Measurements from ENCODE around the gene SDR39U1. TPM values are rescaled to one million over a fixed set of nuclear protein-coding genes. Genes with fewer than 3 reads are reported as not detected.

Gene SDR39U1
- total and polyA plus RNA-seq, 5 donors from 2014 or later, result 46.1 to 79.9 (median 60.5) TPM

DNA sequence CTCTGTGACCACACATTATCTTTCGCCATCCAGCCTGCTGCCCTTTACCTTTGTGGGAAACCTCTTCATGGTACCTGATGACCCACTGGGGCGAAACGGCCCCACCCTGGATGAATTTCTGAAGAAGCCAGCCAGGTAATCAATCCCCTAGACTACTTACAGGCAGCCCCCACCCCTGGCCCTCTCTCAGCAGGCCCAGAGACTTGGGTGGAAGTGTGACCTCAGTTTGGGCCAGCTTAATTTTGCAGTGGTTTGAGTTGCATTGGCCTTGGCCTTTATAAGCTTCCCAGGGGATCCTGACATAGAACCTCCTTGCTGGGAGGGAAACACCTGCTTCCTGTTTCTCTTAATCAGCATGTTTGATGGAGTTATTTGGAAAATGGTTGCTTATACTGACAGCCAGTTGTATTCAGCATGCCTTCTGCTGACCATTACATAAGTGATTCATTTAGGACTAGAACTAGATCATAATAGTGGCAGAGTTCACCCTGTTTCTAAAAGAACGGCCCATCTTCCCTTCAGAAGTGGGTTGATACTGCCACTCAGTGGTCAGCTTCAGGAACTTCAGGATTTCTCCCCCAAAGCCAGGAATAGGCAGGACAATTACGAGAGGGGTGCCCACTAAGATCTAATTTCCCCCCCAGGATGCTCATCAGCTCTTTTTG is 6.1 kb downstream of the SDR39U1 start:
- H3K4me1 Mint-ChIP-seq, result peaks cover 15 to 62% (median 32%) of the 10 kb centered on the region in 4 donors
- Histone ChIP-seq H3K36me3 (ENCODE audit: control insufficient read depth, insufficient read depth, low read length) (peaks cover 60% of the 10 kb centered on the region), H3K4me1 (ENCODE audit: control insufficient read depth, insufficient read depth, low read length, poor library complexity, severe bottlenecking) (peaks cover 32% of the 10 kb centered on the region), H3K27ac (ENCODE audit: insufficient read depth, low read length, poor library complexity, severe bottlenecking) (peak overlapping the region; percentile 38), H3K9me3 (ENCODE audit: control insufficient read depth in 2 of 2, low read length in 2 of 2) (no peaks in the 10 kb centered on the region), H3K27me3 (ENCODE audit: control insufficient read depth, insufficient read depth, low read length) (no peaks in the 10 kb centered on the region), H3K4me3 (ENCODE audit: low read depth, low read length) (no peak overlapping the region)
- H3K4me3 Mint-ChIP-seq, result peak overlapping the region; percentile 9 to 68 (median 40)
- DNase-seq (peak; percentile 35 to 74 (median 54)), ATAC-seq (ENCODE audit: low read depth in 2 of 2) (peak; percentile 40 to 44)
- H3K36me3 Mint-ChIP-seq, result peaks cover 45% of the 10 kb centered on the region
- H3K27ac Mint-ChIP-seq, result peak overlapping the region; percentile 76 to 84 (median 83)
- no peaks in the 10 kb centered on the region for H3K9me3 Mint-ChIP-seq
- H3K27me3 Mint-ChIP-seq, result no peaks in the 10 kb centered on the region

DNA sequence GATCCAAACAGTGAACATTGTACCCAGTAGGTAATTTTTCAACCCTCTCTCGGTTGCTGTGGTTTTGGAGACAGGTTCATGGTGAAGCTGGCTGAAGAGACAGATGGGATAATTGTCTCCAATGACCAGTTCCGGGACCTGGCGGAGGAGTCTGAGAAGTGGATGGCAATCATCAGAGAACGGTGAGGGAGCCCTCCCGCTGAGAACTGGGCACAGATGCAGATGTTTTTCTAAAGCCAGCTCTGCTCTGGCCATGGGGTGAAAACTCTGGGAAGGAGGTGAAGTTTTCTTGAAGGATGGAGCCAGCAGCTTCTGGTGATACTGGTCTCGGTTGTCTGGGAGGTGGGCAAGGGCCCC is 6.6 kb downstream of the SDR39U1 start:
- H3K27ac ChIP-seq (ENCODE audit: insufficient read depth, low read length, poor library complexity, severe bottlenecking), result peak overlapping the region; percentile 38
- Mint-ChIP-seq H3K27me3 (no peaks in the 10 kb centered on the region), H3K27ac (no peak overlapping the region), H3K36me3 (peaks cover 45% of the 10 kb centered on the region), H3K4me3 (peak overlapping the region in 1 of 4 donors; percentile 1), H3K9me3 (no peaks in the 10 kb centered on the region), H3K4me1 (peaks cover 15 to 62% (median 34%) of the 10 kb centered on the region in 4 donors)
- H3K4me3 ChIP-seq (ENCODE audit: low read depth, low read length), result no peak overlapping the region
- ATAC-seq (ENCODE audit: low read depth in 2 of 2), result no peak
- H3K36me3 ChIP-seq (ENCODE audit: control insufficient read depth, insufficient read depth, low read length), result peaks cover 60% of the 10 kb centered on the region
- DNase-seq, result no peak
- H3K27me3 ChIP-seq (ENCODE audit: control insufficient read depth, insufficient read depth, low read length), result no peaks in the 10 kb centered on the region
- peaks cover 32% of the 10 kb centered on the region for H3K4me1 ChIP-seq (ENCODE audit: control insufficient read depth, insufficient read depth, low read length, poor library complexity, severe bottlenecking)
- no peaks in the 10 kb centered on the region for H3K9me3 ChIP-seq (ENCODE audit: control insufficient read depth in 2 of 2, low read length in 2 of 2)

DNA sequence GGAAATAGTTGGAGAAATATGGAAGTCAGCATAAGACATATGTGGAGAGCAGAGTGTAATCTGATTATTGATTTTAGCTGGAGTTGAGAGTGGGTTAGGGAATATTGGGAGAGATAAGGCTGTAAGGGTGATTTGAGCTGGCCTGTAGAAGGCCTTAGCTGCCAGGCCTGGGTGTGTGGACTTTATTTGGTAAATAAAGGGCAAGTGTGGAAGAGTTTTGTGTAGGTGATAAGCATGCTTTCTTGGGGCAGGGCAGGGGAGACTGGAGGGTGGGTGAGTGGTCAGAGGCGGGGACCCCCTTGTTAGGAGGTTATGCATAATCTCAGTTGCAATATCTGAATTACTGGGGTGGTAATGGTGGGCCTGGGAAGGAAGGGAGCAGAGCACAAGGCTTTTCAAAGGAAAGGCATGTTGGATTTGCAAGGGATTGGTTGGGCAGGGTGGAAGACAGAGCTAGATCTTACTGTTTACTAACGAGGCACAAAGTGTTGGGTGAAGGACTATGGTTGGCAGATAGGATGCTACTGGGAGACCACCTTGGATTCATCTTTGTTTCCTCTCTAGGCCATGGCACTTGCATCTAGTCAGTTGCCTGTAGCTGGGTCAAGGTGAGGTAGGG is 7.3 kb downstream of the SDR39U1 start:
- Histone ChIP-seq H3K4me1 (ENCODE audit: control insufficient read depth, insufficient read depth, low read length, poor library complexity, severe bottlenecking) (peaks cover 39% of the 10 kb centered on the region), H3K36me3 (ENCODE audit: control insufficient read depth, insufficient read depth, low read length) (peaks cover 55% of the 10 kb centered on the region), H3K4me3 (ENCODE audit: low read depth, low read length) (no peak overlapping the region), H3K9me3 (ENCODE audit: control insufficient read depth in 2 of 2, low read length in 2 of 2) (no peaks in the 10 kb centered on the region), H3K27me3 (ENCODE audit: control insufficient read depth, insufficient read depth, low read length) (no peaks in the 10 kb centered on the region), H3K27ac (ENCODE audit: insufficient read depth, low read length, poor library complexity, severe bottlenecking) (no peak overlapping the region)
- no peak for DNase-seq
- no peak for ATAC-seq (ENCODE audit: low read depth in 2 of 2)
- Mint-ChIP-seq H3K27ac (peak overlapping the region in 1 of 3 donors; percentile 86), H3K9me3 (no peaks in the 10 kb centered on the region), H3K27me3 (no peaks in the 10 kb centered on the region), H3K4me1 (peaks cover 15 to 63% (median 36%) of the 10 kb centered on the region in 4 donors), H3K4me3 (peak overlapping the region in 2 of 4 donors; percentile 1 to 64), H3K36me3 (peaks cover 40% of the 10 kb centered on the region)

DNA sequence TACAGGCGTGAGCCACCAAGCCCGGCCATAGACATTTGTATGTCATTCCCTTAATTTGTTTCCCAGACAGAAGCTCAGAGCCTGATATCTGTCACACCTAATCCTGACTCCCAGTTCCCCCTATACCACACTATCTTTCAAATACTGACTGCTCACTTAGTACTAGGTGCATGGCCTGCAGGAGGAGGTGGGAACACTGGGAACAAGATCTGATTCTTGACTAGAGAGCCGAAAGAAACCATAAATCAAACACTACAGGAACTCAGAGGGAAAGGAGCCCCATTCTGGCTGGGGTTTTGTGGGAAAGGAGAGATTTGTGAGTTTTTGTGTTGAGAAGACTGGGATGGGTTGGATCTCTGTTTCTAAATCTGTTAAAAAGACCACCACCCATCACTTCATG is 7.9 kb downstream of the SDR39U1 start:
- Histone ChIP-seq H3K4me1 (ENCODE audit: control insufficient read depth, insufficient read depth, low read length, poor library complexity, severe bottlenecking) (peaks cover 41% of the 10 kb centered on the region), H3K9me3 (ENCODE audit: control insufficient read depth in 2 of 2, low read length in 2 of 2) (no peaks in the 10 kb centered on the region), H3K27ac (ENCODE audit: insufficient read depth, low read length, poor library complexity, severe bottlenecking) (no peak overlapping the region), H3K36me3 (ENCODE audit: control insufficient read depth, insufficient read depth, low read length) (peaks cover 50% of the 10 kb centered on the region), H3K27me3 (ENCODE audit: control insufficient read depth, insufficient read depth, low read length) (no peaks in the 10 kb centered on the region), H3K4me3 (ENCODE audit: low read depth, low read length) (no peak overlapping the region)
- Mint-ChIP-seq H3K9me3 (no peaks in the 10 kb centered on the region), H3K27ac (no peak overlapping the region), H3K36me3 (peaks cover 40% of the 10 kb centered on the region), H3K4me1 (peaks cover 14 to 63% (median 36%) of the 10 kb centered on the region in 4 donors), H3K27me3 (no peaks in the 10 kb centered on the region), H3K4me3 (peak overlapping the region in 1 of 4 donors; percentile 11)
- ATAC-seq (ENCODE audit: low read depth in 2 of 2), result no peak
- DNase-seq, result no peak

DNA sequence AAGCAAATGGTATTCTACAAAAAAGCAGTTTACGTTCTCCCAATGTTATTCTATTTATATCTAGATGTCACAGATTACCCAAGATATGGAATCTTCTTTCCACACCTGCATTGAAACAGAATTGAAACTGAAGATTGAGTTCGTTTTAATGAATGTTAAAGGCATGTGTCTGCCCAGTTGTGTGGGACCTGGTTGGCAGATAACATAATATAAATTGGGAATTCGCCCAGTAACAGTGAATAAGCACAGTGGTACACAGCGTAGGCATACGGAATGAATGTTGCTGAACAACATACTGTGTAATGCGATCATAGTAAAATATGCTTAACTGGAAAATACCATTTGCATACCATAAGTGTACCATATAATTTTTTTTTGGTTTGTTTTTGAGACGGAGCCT is 8.5 kb downstream of the SDR39U1 start:
- Mint-ChIP-seq H3K27ac (no peak overlapping the region), H3K27me3 (no peaks in the 10 kb centered on the region), H3K4me1 (peaks cover 10 to 64% (median 37%) of the 10 kb centered on the region in 4 donors), H3K36me3 (peaks cover 39% of the 10 kb centered on the region), H3K4me3 (no peak overlapping the region), H3K9me3 (no peaks in the 10 kb centered on the region)
- no peaks in the 10 kb centered on the region for H3K9me3 ChIP-seq (ENCODE audit: control insufficient read depth in 2 of 2, low read length in 2 of 2)
- H3K4me3 ChIP-seq (ENCODE audit: low read depth, low read length), result no peak overlapping the region
- peaks cover 44% of the 10 kb centered on the region for H3K36me3 ChIP-seq (ENCODE audit: control insufficient read depth, insufficient read depth, low read length)
- no peak for DNase-seq
- no peaks in the 10 kb centered on the region for H3K27me3 ChIP-seq (ENCODE audit: control insufficient read depth, insufficient read depth, low read length)
- no peak for ATAC-seq (ENCODE audit: low read depth in 2 of 2)
- H3K4me1 ChIP-seq (ENCODE audit: control insufficient read depth, insufficient read depth, low read length, poor library complexity, severe bottlenecking), result peaks cover 47% of the 10 kb centered on the region
- H3K27ac ChIP-seq (ENCODE audit: insufficient read depth, low read length, poor library complexity, severe bottlenecking), result no peak overlapping the region

DNA sequence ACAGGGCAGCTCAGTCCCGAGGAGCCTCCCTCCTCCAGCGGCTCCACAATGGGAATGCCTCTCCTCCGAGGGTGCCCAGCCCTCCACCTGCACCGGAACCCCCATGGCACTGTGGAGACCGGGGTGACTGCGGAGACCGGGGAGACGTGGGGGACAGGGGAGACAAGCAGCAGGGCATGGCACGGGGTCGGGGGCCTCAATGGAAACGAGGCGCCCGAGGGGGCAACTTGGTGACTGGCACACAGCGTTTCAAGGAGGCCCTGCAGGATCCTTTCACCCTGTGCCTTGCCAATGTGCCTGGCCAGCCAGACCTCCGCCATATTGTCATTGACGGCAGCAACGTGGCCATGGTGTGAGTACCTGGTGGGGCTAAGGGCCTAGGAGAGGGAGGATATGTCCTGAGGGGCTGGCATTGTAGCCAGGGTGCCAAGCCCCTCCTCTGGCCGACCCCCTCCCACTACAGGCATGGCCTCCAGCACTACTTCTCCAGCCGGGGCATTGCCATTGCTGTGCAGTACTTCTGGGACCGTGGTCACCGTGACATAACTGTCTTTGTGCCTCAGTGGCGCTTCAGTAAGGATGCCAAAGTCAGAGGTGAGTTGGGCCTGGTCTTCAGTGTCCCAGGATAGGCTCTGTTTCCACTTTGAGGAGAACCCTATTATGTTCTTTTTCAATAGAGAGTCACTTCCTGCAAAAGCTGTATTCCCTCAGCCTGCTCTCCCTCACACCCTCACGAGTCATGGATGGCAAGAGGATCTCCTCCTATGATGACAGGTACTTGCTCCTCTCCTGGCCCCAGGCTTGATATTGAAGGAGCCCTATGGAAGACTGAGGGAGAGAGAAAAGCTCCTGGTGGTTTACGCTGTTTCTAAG is 10.1 kb downstream of the SDR39U1 start:
- Histone ChIP-seq H3K27ac (ENCODE audit: insufficient read depth, low read length, poor library complexity, severe bottlenecking) (no peak overlapping the region), H3K9me3 (ENCODE audit: control insufficient read depth in 2 of 2, low read length in 2 of 2) (no peaks in the 10 kb centered on the region), H3K4me1 (ENCODE audit: control insufficient read depth, insufficient read depth, low read length, poor library complexity, severe bottlenecking) (peaks cover 42% of the 10 kb centered on the region), H3K27me3 (ENCODE audit: control insufficient read depth, insufficient read depth, low read length) (no peaks in the 10 kb centered on the region), H3K4me3 (ENCODE audit: low read depth, low read length) (no peak overlapping the region), H3K36me3 (ENCODE audit: control insufficient read depth, insufficient read depth, low read length) (peaks cover 29% of the 10 kb centered on the region)
- no peaks in the 10 kb centered on the region for H3K27me3 Mint-ChIP-seq
- H3K4me1 Mint-ChIP-seq, result peaks cover 8 to 54% (median 30%) of the 10 kb centered on the region in 4 donors
- H3K27ac Mint-ChIP-seq, result peak overlapping the region in 1 of 3 donors; percentile 93
- DNase-seq, result no peak
- peaks cover 28% of the 10 kb centered on the region for H3K36me3 Mint-ChIP-seq
- H3K4me3 Mint-ChIP-seq, result peak overlapping the region in 3 of 4 donors; percentile 52 to 83 (median 75)
- ATAC-seq (ENCODE audit: low read depth in 2 of 2), result no peak
- H3K9me3 Mint-ChIP-seq, result no peaks in the 10 kb centered on the region

DNA sequence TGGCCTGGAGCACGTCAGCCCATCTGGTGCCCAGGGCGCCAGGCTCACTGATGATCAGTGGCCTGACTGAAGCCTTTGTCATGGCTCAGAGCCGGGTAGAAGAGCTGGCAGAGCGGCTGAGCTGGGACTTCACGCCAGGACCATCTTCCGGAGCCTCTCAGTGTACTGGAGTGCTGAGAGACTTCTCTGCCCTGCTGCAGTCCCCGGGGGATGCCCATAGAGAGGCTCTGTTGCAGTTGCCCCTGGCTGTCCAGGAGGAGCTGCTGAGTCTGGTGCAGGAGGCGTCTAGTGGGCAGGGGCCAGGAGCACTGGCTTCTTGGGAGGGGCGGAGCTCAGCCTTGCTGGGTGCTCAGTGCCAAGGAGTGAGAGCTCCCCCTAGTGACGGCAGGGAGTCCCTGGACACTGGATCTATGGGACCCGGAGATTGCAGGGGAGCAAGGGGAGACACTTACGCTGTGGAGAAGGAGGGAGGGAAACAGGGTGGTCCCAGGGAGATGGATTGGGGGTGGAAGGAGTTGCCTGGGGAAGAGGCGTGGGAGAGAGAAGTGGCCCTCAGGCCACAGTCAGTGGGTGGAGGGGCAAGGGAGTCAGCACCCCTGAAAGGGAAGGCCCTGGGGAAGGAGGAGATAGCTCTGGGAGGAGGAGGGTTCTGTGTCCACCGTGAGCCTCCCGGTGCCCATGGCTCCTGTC is 10.9 kb downstream of the SDR39U1 start:
- Histone ChIP-seq H3K27me3 (ENCODE audit: control insufficient read depth, insufficient read depth, low read length) (no peaks in the 10 kb centered on the region), H3K4me3 (ENCODE audit: low read depth, low read length) (no peak overlapping the region), H3K4me1 (ENCODE audit: control insufficient read depth, insufficient read depth, low read length, poor library complexity, severe bottlenecking) (peaks cover 34% of the 10 kb centered on the region), H3K9me3 (ENCODE audit: control insufficient read depth in 2 of 2, low read length in 2 of 2) (no peaks in the 10 kb centered on the region), H3K36me3 (ENCODE audit: control insufficient read depth, insufficient read depth, low read length) (peaks cover 26% of the 10 kb centered on the region), H3K27ac (ENCODE audit: insufficient read depth, low read length, poor library complexity, severe bottlenecking) (peak overlapping the region; percentile 95)
- no peaks in the 10 kb centered on the region for H3K27me3 Mint-ChIP-seq
- ATAC-seq (ENCODE audit: low read depth in 2 of 2), result peak; percentile 62
- H3K9me3 Mint-ChIP-seq, result no peaks in the 10 kb centered on the region
- DNase-seq, result peak; percentile 80 to 94 (median 86)
- peak overlapping the region; percentile 83 to 93 (median 92) for H3K4me3 Mint-ChIP-seq
- peak overlapping the region; percentile 93 to 97 (median 97) for H3K27ac Mint-ChIP-seq
- peaks cover 26% of the 10 kb centered on the region for H3K36me3 Mint-ChIP-seq
- H3K4me1 Mint-ChIP-seq, result peaks cover 3 to 53% (median 28%) of the 10 kb centered on the region in 4 donors
